ENCODE data around the gene SNX25. TPM values are rescaled to one million over a fixed set of nuclear protein-coding genes. Genes with fewer than 3 reads are reported as not detected.
"Not testable (repeated sequence)": the region's sequence is repeated elsewhere in the genome, so short reads cannot be mapped to it uniquely, and the experiment has no call there.

Gene SNX25
- total and polyA plus RNA-seq, 2 donors, result 9.9 to 32.7 TPM

GRCh38 chr4:185248393-185249039 lies 39.1 kb downstream of the SNX25 start:
- WGBS, result 98% methylated on average over 3 of the region's 3 CpGs

DNA sequence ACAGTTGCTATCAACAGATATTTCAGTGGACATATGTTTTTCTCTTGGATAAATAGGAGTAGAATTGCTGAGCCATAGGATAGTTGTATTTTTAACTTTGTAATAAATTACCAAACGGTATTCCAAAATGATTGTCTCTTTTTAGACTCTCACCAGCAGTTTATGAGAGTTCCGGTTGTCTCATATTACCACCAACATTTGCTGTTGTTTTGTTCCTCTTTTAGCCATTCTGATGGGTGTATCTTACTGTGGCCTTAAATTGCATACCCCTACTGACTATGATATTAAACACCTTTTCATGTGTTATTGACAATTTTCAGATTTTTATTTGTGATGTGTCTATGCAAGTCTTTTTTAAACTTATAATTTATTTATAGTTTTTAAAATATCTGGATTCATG lies 39.7 kb downstream of the SNX25 start:
- H3K36me3 ChIP-seq (ENCODE audit: insufficient read depth), result peaks cover 3% of the 10 kb centered on the region
- H3K27ac ChIP-seq (ENCODE audit: low read depth), result no peak overlapping the region
- H3K4me1 ChIP-seq (ENCODE audit: insufficient read depth), result no peaks in the 10 kb centered on the region
- WGBS, result 65% methylated on average over 2 of the region's 2 CpGs
- no peak overlapping the region for H3K4me3 ChIP-seq (ENCODE audit: low read depth, low read length)
- DNase-seq (ENCODE audit: extremely low spot score), result no peak

More at GRCh38 chr4:185248393-185249039, 39.1 kb downstream of the SNX25 start:
- Histone ChIP-seq H3K27ac (ENCODE audit: low read depth) (no peak overlapping the region), H3K4me3 (ENCODE audit: low read depth, low read length) (no peak overlapping the region), H3K36me3 (ENCODE audit: insufficient read depth) (peaks cover 3% of the 10 kb centered on the region), H3K4me1 (ENCODE audit: insufficient read depth) (no peaks in the 10 kb centered on the region)
- DNase-seq (ENCODE audit: extremely low spot score), result no peak

DNA sequence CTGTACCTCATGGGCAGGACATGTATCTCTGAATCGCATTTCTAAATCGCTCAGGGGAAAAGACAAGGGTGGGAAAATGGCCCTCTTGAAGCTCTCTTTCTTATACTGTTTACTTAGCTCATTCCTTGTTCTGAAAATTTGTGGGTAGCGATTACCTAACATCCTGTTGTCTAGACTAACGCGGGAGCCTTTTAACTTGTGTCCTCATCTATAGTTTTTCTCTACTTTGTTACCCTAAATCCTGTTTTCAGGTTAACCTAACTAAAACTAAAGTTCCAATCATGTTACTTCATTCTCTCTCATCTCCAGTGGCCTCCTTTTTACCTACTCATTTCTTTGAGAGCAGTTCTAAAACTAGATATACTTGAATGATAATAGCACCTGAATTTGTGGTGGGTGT lies 45.0 kb downstream of the SNX25 start:
- 91% methylated on average over 5 of the region's 5 CpGs for WGBS
- Histone ChIP-seq H3K27ac (ENCODE audit: low read depth) (no peak overlapping the region), H3K36me3 (ENCODE audit: insufficient read depth) (peaks cover 3% of the 10 kb centered on the region), H3K4me3 (ENCODE audit: low read depth, low read length) (no peak overlapping the region), H3K4me1 (ENCODE audit: insufficient read depth) (no peaks in the 10 kb centered on the region)
- DNase-seq (ENCODE audit: extremely low spot score), result no peak

DNA sequence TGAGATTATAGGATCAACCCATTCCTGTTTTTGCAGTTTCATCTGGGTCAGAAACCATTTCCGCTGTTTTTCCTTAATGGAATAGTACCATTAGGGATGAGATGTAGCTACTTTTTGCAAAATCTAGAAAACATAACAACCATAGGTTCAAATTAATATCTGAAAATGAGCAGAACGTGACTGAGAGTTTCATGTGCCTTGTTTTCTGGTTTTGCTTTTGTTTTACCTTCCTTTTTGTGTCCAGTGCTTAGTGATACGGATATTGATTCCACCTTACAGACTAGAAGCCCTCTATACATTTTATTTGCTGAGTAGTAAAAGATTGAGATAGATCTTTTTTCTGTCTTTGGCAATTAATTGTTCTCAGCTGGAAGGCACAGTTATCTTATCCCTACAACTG lies 46.5 kb downstream of the SNX25 start:
- H3K27ac ChIP-seq (ENCODE audit: low read depth), result no peak overlapping the region
- no peaks in the 10 kb centered on the region for H3K4me1 ChIP-seq (ENCODE audit: insufficient read depth)
- WGBS, result 96% methylated on average over 3 of the region's 3 CpGs
- DNase-seq (ENCODE audit: extremely low spot score), result no peak
- no peaks in the 10 kb centered on the region for H3K36me3 ChIP-seq (ENCODE audit: insufficient read depth)
- no peak overlapping the region for H3K4me3 ChIP-seq (ENCODE audit: low read depth, low read length)

DNA sequence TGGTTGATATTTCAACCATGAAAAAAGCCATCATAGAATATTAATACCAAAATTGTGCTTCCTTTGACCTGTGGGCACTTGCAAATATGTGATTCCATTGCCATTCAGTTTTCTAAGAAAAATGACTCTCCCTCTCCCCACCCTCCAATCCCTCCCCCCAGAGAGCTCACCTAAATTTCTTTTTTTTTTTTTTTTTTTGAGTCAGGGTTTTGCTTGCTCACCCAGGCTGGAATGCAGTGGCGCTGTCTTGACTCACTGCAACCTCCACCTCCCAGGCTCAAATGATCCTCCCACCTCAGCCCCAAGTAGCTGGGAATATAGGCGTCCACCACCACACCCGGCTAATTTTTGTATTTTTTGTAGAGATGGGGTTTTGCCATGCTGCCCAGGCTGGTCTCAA lies 47.0 kb downstream of the SNX25 start:
- 92% methylated on average over 3 of the region's 3 CpGs for WGBS
- H3K4me1 ChIP-seq (ENCODE audit: insufficient read depth), result no peaks in the 10 kb centered on the region
- H3K4me3 ChIP-seq (ENCODE audit: low read depth, low read length), result no peak overlapping the region
- H3K36me3 ChIP-seq (ENCODE audit: insufficient read depth), result no peaks in the 10 kb centered on the region
- H3K27ac ChIP-seq (ENCODE audit: low read depth), result no peak overlapping the region
- no peak for DNase-seq (ENCODE audit: extremely low spot score)

DNA sequence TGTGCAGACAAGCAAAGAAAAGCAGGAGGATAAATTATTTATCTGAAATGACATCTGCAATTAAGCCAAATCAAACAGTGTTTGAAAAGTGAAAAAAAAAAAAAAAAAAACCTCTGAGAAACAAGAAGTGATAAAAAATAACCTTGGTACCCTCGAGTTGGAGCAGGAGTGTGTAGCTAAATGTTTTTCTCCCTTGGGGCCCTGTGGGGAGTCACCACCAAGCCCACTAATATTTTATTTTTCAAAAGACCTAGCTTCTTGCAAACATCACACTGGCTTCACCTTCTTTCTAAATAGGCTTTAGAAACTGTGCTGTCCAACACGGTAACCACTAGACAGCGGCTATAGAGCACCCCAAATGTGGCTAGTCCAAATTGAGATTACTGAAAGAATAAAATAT lies 47.7 kb downstream of the SNX25 start:
- Histone ChIP-seq H3K4me1 (ENCODE audit: insufficient read depth) (no peaks in the 10 kb centered on the region), H3K36me3 (ENCODE audit: insufficient read depth) (no peaks in the 10 kb centered on the region), H3K27ac (ENCODE audit: low read depth) (no peak overlapping the region), H3K4me3 (ENCODE audit: low read depth, low read length) (no peak overlapping the region)
- DNase-seq (ENCODE audit: extremely low spot score), result no peak
- WGBS, result 92% methylated on average over 3 of the region's 3 CpGs

GRCh38 chr4:185257694-185258093 lies 48.3 kb downstream of the SNX25 start:
- H3K27ac ChIP-seq (ENCODE audit: low read depth), result no peak overlapping the region
- WGBS, result 97% methylated on average over 1 of the region's 1 CpG
- H3K4me1 ChIP-seq (ENCODE audit: insufficient read depth), result no peaks in the 10 kb centered on the region
- no peaks in the 10 kb centered on the region for H3K36me3 ChIP-seq (ENCODE audit: insufficient read depth)
- no peak for DNase-seq (ENCODE audit: extremely low spot score)
- no peak overlapping the region for H3K4me3 ChIP-seq (ENCODE audit: low read depth, low read length)

- not testable (repeated sequence) for H3K27ac ChIP-seq (ENCODE audit: low read depth)
These were observed 49.3 kb downstream of the SNX25 start for GRCh38 chr4:185258741-185259140.

GRCh38 chr4:185259719-185260118 lies 50.3 kb downstream of the SNX25 start:
- Histone ChIP-seq H3K27ac (ENCODE audit: low read depth) (no peak overlapping the region), H3K36me3 (ENCODE audit: insufficient read depth) (no peaks in the 10 kb centered on the region), H3K4me3 (ENCODE audit: low read depth, low read length) (no peak overlapping the region), H3K4me1 (ENCODE audit: insufficient read depth) (no peaks in the 10 kb centered on the region)
- WGBS, result 88% methylated on average over 8 of the region's 8 CpGs
- DNase-seq (ENCODE audit: extremely low spot score), result no peak

More at GRCh38 chr4:185258741-185259140, 49.3 kb downstream of the SNX25 start:
- 16% methylated on average over 2 of the region's 2 CpGs for WGBS
- H3K4me3 ChIP-seq (ENCODE audit: low read depth, low read length); DNase-seq (ENCODE audit: extremely low spot score); H3K36me3 ChIP-seq (ENCODE audit: insufficient read depth); H3K4me1 ChIP-seq (ENCODE audit: insufficient read depth): not testable (repeated sequence)

DNA sequence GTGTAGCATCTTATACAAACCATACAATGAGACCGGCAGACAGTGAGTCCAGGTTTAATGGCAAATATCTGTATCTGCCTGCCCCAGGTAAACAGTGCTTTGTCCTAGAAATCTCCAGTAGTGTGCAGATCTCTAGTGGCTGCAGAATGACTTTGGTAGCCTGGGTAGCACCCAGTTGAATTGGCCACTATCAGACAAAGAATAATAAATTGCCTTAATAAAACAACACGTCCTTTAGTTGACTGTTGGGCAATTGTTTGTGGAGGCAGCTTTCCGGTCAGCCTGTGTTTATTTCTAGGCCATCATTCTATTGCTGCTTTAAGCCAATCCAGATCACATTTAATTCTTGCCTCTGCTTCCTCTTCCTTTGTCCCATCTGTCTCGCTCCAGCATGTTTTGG lies 52.5 kb downstream of the SNX25 start:
- Histone ChIP-seq H3K4me3 (ENCODE audit: low read depth, low read length) (no peak overlapping the region), H3K27ac (ENCODE audit: low read depth) (no peak overlapping the region), H3K36me3 (ENCODE audit: insufficient read depth) (no peaks in the 10 kb centered on the region), H3K4me1 (ENCODE audit: insufficient read depth) (no peaks in the 10 kb centered on the region)
- no peak for DNase-seq (ENCODE audit: extremely low spot score)
- WGBS, result 78% methylated on average over 4 of the region's 4 CpGs

GRCh38 chr4:185263419-185263818 lies 54.0 kb downstream of the SNX25 start:
- Histone ChIP-seq H3K36me3 (ENCODE audit: insufficient read depth) (no peaks in the 10 kb centered on the region), H3K4me3 (ENCODE audit: low read depth, low read length) (no peak overlapping the region), H3K27ac (ENCODE audit: low read depth) (no peak overlapping the region), H3K4me1 (ENCODE audit: insufficient read depth) (no peaks in the 10 kb centered on the region)
- 96% methylated on average over 2 of the region's 2 CpGs for WGBS
- no peak for DNase-seq (ENCODE audit: extremely low spot score)

DNA sequence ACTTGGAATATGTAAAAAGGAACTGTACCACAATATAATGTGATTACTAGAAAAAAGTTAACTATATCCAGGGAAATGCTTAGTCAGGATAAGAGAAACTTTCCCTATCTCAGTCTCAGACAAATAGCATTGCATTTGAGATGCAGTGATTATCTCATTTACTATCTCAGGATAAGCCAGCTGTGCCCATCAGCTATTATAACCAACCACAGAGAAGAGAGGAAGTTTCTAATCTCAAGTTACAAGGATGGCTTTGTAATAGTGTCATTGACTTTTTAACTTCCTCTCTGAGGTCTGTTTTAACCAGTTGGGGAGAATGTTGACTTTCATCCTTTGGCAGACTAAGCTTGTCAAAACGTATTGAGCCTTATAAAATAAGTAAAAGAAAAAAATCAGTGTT lies 56.5 kb downstream of the SNX25 start:
- Histone ChIP-seq H3K36me3 (ENCODE audit: insufficient read depth) (no peaks in the 10 kb centered on the region), H3K4me3 (ENCODE audit: low read depth, low read length) (no peak overlapping the region), H3K4me1 (ENCODE audit: insufficient read depth) (no peaks in the 10 kb centered on the region), H3K27ac (ENCODE audit: low read depth) (no peak overlapping the region)
- 47% methylated on average over 1 of the region's 1 CpG for WGBS
- no peak for DNase-seq (ENCODE audit: extremely low spot score)

DNA sequence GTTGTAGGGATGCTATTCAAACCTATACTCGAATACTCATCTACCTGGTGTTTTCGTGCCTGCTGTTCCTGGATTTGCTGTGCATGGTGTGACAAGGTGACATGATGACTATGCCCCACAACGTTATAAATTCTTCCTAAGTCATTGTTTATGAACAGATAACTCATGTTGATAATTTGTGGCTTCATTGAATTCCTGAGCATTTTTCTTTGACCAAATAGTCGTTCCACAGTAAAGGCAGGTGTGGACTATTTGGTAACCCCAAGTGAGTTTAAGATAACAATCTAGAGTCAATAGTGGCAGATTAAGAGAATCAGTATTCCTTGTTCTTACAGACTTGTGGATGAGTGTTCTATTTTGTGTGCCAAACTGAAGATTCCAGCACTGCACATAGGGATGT lies 59.9 kb downstream of the SNX25 start:
- Histone ChIP-seq H3K4me1 (ENCODE audit: insufficient read depth) (no peaks in the 10 kb centered on the region), H3K27ac (ENCODE audit: low read depth) (no peak overlapping the region), H3K4me3 (ENCODE audit: low read depth, low read length) (no peak overlapping the region), H3K36me3 (ENCODE audit: insufficient read depth) (no peaks in the 10 kb centered on the region)
- 55% methylated on average over 4 of the region's 4 CpGs for WGBS
- DNase-seq (ENCODE audit: extremely low spot score), result no peak

- no peak overlapping the region for H3K27ac ChIP-seq (ENCODE audit: low read depth)
- no peaks in the 10 kb centered on the region for H3K36me3 ChIP-seq (ENCODE audit: insufficient read depth)
- WGBS, result 92% methylated on average over 5 of the region's 5 CpGs
- no peak overlapping the region for H3K4me3 ChIP-seq (ENCODE audit: low read depth, low read length)
- no peak for DNase-seq (ENCODE audit: extremely low spot score)
- H3K4me1 ChIP-seq (ENCODE audit: insufficient read depth), result no peaks in the 10 kb centered on the region
These were observed 60.6 kb downstream of the SNX25 start for GRCh38 chr4:185270037-185270436.

DNA sequence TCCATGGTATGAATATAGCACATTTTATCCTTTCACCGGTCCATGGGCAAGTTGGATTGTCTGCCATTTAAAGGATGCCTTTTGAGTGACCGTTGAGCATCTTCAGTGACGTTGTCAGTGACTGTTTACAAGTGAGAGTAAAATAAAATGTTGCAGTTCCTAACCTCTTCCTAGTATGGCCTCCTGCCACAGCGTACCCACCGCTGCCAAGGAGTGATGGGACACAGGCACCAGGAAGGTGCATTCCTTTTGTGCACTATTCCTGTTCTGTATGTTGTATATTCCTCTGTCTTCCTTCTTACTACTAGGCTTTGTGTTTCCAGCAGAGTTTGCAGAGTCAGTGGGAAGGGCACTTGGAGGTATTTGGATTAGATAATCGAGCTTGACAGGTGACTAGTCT lies 61.5 kb downstream of the SNX25 start:
- H3K4me3 ChIP-seq (ENCODE audit: low read depth, low read length), result no peak overlapping the region
- H3K4me1 ChIP-seq (ENCODE audit: insufficient read depth), result no peaks in the 10 kb centered on the region
- WGBS, result 93% methylated on average over 6 of the region's 6 CpGs
- no peaks in the 10 kb centered on the region for H3K36me3 ChIP-seq (ENCODE audit: insufficient read depth)
- no peak overlapping the region for H3K27ac ChIP-seq (ENCODE audit: low read depth)
- DNase-seq (ENCODE audit: extremely low spot score), result no peak
